ENCODE results near the gene AARS1. TPM values are rescaled to one million over a fixed set of nuclear protein-coding genes. Genes with fewer than 3 reads are reported as not detected.
"Not testable (repeated sequence)": the region's sequence is repeated elsewhere in the genome, so short reads cannot be mapped to it uniquely, and the experiment has no call there.

The AARS1 gene
- polyA plus RNA-seq, 1 of the 3 experiments (the other 2 are of a cell fraction): 70.5 TPM

DNA sequence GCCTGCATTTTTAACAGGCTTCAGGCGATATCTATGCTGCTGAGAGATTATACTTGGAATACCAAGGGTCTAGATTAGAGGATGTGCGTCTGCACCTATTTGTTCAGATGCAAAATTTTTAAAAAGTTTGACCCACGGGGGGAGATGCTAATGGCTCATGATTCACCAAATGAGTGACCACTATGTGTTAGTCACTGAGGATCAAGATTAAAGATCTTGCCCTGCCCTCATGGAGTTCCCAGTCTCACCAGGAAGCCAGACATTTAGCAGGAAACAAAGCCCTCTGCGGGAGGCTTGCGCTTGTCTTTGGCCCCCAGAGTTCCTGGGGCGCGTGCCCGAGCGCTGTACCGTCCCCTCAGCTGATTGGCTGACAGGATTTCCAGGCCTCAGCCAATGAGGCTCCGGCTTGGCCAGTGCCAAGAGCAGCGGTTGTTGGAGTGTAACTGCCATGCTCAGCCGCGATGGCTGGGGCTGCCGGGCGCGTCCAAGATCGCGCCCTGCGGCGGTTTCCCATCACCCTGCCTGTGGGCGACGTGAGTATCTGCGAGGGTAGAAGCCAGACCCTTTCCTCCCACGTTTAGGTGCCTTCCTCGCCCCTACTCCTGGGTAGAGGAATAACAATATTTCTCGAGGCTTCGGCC, 5.2 kb upstream of the AARS1 start:
- Histone ChIP-seq H3K4me1 (ENCODE audit: control insufficient read depth in 1 of 2, insufficient read depth in 2 of 2, low read depth in 1 of 2, low read length in 1 of 2) (peaks cover 5 to 8% of the 10 kb centered on the region in 2 experiments; a peak in 3 of 4 replicates), H3K9me2 (no peaks in the 10 kb centered on the region)

GRCh38 chr16:70292148-70292547, 2.8 kb upstream of the AARS1 start:
- Histone ChIP-seq H3K79me2 (ENCODE audit: insufficient read depth) (peaks cover 21% of the 10 kb centered on the region), H3F3A (replicated peaks; ENCODE audit: insufficient read depth) (peaks cover 15% of the 10 kb centered on the region)
- DNase-seq; CTCF ChIA-PET; H3K36me3 ChIP-seq (replicated peaks in 1 of 2; ENCODE audit: control insufficient read depth in 1 of 2, insufficient read depth in 2 of 2, low read length in 1 of 2); H3K9me3 ChIP-seq; H3K27me3 ChIP-seq (ENCODE audit: insufficient read depth); H3K9me2 ChIP-seq; H3K27ac ChIP-seq (ENCODE audit: low read depth in 2 of 2, low read length in 1 of 2); H4K20me1 ChIP-seq (ENCODE audit: insufficient read depth); H3K4me2 ChIP-seq; H3K4me1 ChIP-seq (ENCODE audit: control insufficient read depth in 1 of 2, insufficient read depth in 2 of 2, low read depth in 1 of 2, low read length in 1 of 2); H3K9ac ChIP-seq; H2AFZ ChIP-seq (ENCODE audit: low read depth); H3K4me3 ChIP-seq (ENCODE audit: low read depth in 2 of 2, low read length in 1 of 2): not testable (repeated sequence)
- 97% methylated on average over 11 of the region's 11 CpGs for WGBS (ENCODE audit: low lambda C conversion rate)
- POLR2A ChIA-PET: interaction anchor here (1.3 kb wide), 1 partner anchor 7 kb away, joined by 5 read pairs; the partner anchor contains the start of gene DDX19B

More for the DNA sequence above, 5.2 kb upstream of the AARS1 start:
- ChIA-PET POLR2A (no interaction called here), CTCF (no interaction called here)
- 96% methylated on average over 25 of the region's 28 CpGs for WGBS (ENCODE audit: low lambda C conversion rate)
- H3K9me3 ChIP-seq: no peaks in the 10 kb centered on the region
- no peak overlapping the region for H3K9ac ChIP-seq
- H4K20me1 ChIP-seq (ENCODE audit: insufficient read depth): no peaks in the 10 kb centered on the region
- no peak for DNase-seq
- H3K4me3 ChIP-seq (ENCODE audit: low read depth in 2 of 2, low read length in 1 of 2): no peak overlapping the region
- no peak overlapping the region for H3K27ac ChIP-seq (ENCODE audit: low read depth in 2 of 2, low read length in 1 of 2)
- TF ChIP-seq YY1 (IDR thresholded peaks at IDR 0.05; ENCODE audit: low read depth) (no peak), NFIC (IDR thresholded peaks at IDR 0.05; ENCODE audit: borderline replicate concordance) (no peak), RFX5 (IDR thresholded peaks at IDR 0.05; ENCODE audit: low read length) (no peak), RAD21 (IDR thresholded peaks at IDR 0.05; ENCODE audit: low read length) (no peak), FOXJ3 (CRISPR knock-in tag; IDR thresholded peaks at IDR 0.05) (no peak), CHD2 (IDR thresholded peaks at IDR 0.05; ENCODE audit: low read length, partially characterized antibody) (no peak), IRF3 (IDR thresholded peaks at IDR 0.05; ENCODE audit: low read depth, low read length) (no peak), NRF1 (IDR thresholded peaks at IDR 0.05; ENCODE audit: low read depth, low read length) (no peak), SIN3A (IDR thresholded peaks at IDR 0.05; ENCODE audit: borderline replicate concordance, low read depth, low read length) (no peak), FOXM1 (IDR thresholded peaks at IDR 0.05; ENCODE audit: low read depth) (no peak), ZBTB33 (IDR thresholded peaks at IDR 0.05; ENCODE audit: borderline replicate concordance, low read depth) (no peak), TAF1 (IDR thresholded peaks at IDR 0.05; ENCODE audit: borderline replicate concordance, low read depth, low read length) (no peak), POLR2AphosphoS5 (IDR thresholded peaks at IDR 0.05; ENCODE audit: low read depth, low read length) (no peak), TCF12 (IDR thresholded peaks at IDR 0.05) (no peak), USF1 (IDR thresholded peaks at IDR 0.05; ENCODE audit: borderline replicate concordance, low read depth) (no peak)
- TF ChIP-seq, protein P1, sequence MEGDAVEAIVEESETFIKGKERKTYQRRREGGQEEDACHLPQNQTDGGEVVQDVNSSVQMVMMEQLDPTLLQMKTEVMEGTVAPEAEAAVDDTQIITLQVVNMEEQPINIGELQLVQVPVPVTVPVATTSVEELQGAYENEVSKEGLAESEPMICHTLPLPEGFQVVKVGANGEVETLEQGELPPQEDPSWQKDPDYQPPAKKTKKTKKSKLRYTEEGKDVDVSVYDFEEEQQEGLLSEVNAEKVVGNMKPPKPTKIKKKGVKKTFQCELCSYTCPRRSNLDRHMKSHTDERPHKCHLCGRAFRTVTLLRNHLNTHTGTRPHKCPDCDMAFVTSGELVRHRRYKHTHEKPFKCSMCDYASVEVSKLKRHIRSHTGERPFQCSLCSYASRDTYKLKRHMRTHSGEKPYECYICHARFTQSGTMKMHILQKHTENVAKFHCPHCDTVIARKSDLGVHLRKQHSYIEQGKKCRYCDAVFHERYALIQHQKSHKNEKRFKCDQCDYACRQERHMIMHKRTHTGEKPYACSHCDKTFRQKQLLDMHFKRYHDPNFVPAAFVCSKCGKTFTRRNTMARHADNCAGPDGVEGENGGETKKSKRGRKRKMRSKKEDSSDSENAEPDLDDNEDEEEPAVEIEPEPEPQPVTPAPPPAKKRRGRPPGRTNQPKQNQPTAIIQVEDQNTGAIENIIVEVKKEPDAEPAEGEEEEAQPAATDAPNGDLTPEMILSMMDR (IDR thresholded peaks at IDR 0.05): no peak
- no peak overlapping the region for H3K4me2 ChIP-seq
- H3F3A ChIP-seq (replicated peaks; ENCODE audit: insufficient read depth): peaks cover 8% of the 10 kb centered on the region
- no peaks in the 10 kb centered on the region for H3K36me3 ChIP-seq (replicated peaks in 1 of 2; ENCODE audit: control insufficient read depth in 1 of 2, insufficient read depth in 2 of 2, low read length in 1 of 2)
- H2AFZ ChIP-seq (ENCODE audit: low read depth): no peak overlapping the region
- H3K27me3 ChIP-seq (ENCODE audit: insufficient read depth): no peaks in the 10 kb centered on the region
- H3K79me2 ChIP-seq (ENCODE audit: insufficient read depth): peaks cover 12% of the 10 kb centered on the region

Data from SK-N-SH (cell line).